NCI-H146 treated with DMSO at 0.1 percent for 48 hours (cell line): ENCODE data around the gene TST.
A peak's percentile ranks its signal among the peaks of the same experiment; 100 is the strongest.

Experiments used
- DNase-seq: peaks from one replicate; lab custom pipeline; 2025; ENCODE audit not compliant: unreplicated experiment; lab: John Stamatoyannopoulos, UW

Gene TST

GRCh38 chr22:37054056-37054395, 34.8 kb upstream of the TST start:
- no peak for DNase-seq

GRCh38 chr22:37053310-37054055, 34.2 kb upstream of the TST start:
- no peak for DNase-seq

- DNase-seq, result no peak
Measured at GRCh38 chr22:37052386-37053309, 33.4 kb upstream of the TST start.

GRCh38 chr22:37051391-37052385, 32.4 kb upstream of the TST start, which contains the start of gene KCTD17:
Gene KCTD17 (plus strand): TSS chr22:37051742. CDS start chr22:37051761, 19 bp downstream.
- DNase-seq, result no peak

- DNase-seq, result no peak
Measured at GRCh38 chr22:37050913-37051312, 31.7 kb upstream of the TST start.

GRCh38 chr22:37049224-37049623, 30.0 kb upstream of the TST start:
- no peak for DNase-seq

GRCh38 chr22:37048133-37048532, 28.9 kb upstream of the TST start:
- DNase-seq, result no peak

- DNase-seq, result no peak
Measured at GRCh38 chr22:37047006-37047405, 27.8 kb upstream of the TST start.

GRCh38 chr22:37046589-37046988, 27.3 kb upstream of the TST start:
- DNase-seq, result no peak

GRCh38 chr22:37045958-37046357, 26.7 kb upstream of the TST start:
- DNase-seq, result no peak

GRCh38 chr22:37044634-37045625, 25.7 kb upstream of the TST start:
- no peak for DNase-seq

- DNase-seq, result peak; percentile 5
Measured at GRCh38 chr22:37043828-37044538, 24.7 kb upstream of the TST start.

- no peak for DNase-seq
Measured at GRCh38 chr22:37043209-37043827, 24.1 kb upstream of the TST start.

- DNase-seq, result no peak
Measured at GRCh38 chr22:37039466-37039865, 20.2 kb upstream of the TST start.

- DNase-seq, result no peak
Measured at GRCh38 chr22:37037669-37038068, 18.4 kb upstream of the TST start.

- no peak for DNase-seq
Measured at GRCh38 chr22:37036655-37037377, 17.6 kb upstream of the TST start.

GRCh38 chr22:37033605-37034430, 14.6 kb upstream of the TST start:
- no peak for DNase-seq
